GDM1 (cell line): ENCODE measurements around the gene CYB5B.
A peak's percentile ranks its signal among the peaks of the same experiment; 100 is the strongest.

ENCODE experiments used
- DNase-seq: peaks from one replicate; lab custom pipeline; 2025; lab: John Stamatoyannopoulos, UW

CYB5B gene, protein sequence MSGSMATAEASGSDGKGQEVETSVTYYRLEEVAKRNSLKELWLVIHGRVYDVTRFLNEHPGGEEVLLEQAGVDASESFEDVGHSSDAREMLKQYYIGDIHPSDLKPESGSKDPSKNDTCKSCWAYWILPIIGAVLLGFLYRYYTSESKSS

GRCh38 chr16:69424053-69424934 is at the start of gene CYB5B:
CYB5B (plus strand) TSS chr16:69424619; CDS start chr16:69424684, 65 bp downstream.
- peak; percentile 87 for DNase-seq

DNA sequence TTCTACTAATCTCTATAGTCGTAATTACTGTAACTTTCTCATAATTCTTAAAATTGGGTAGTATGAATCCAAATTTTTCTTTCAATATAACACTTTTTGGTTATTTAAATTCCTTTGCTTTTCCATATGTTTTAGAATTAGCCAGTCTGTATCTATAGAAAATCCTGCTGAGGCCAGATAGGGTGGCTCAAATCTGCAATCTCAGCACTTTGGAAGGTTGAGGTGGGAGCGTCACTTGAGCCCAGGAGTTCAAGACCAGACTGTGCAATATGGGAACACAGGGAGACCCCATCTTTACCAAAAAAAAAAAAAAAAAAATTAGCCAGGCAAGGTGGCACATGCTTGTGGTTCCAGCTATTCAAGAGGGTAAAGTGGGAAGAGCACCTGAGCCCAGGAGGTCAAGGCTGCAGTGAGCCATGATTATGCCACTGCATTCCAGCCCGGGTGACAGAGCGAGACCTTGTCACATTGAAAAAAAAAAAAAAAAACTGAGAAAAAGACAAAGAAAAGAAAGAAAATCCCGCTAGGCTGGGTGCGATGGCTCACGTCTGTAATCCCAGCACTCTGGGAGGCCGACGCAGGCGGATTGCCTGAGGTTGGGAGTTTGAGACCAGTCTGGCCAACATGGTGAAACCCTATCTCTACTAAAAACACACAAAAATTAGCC is 47.9 kb upstream of the CYB5B start:
- no peak for DNase-seq

DNA sequence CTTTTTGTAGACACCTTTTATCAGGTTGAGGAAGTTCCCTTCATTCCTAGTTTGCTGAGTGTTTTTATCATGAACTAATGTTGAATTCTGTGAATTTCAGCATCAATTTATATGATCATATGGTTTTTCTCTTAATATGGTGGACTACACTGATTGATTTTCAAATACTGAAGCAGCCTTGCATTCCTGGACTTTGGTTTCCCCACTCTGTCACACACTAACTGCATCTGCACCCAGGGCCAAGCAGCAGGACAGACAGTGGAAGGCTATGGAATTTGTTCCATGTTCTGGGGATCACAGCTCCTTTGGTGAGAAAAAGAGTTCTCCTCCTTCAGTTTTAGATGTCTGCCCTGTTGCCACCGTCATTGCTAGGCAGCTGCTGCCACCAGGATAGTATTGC is 46.4 kb upstream of the CYB5B start:
- DNase-seq, result no peak

DNA sequence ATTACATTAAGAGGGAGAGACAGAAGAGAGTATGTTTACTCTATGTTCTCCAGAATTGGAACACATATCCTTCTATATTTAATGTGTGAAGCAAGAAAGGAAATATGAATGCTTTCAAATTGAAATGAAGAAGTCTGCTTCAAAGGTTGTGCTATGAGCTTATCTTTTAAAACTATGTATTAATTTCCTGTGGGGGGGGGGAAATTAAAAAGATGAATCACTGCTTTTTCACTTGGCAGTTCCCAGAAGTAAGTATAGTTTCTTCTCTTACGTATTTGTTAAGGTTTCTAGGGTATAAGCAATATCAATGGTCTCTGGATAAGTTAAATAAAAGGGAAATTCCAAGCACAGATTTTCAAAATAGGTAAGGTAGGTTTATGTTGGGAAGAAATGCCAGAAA is 45.7 kb upstream of the CYB5B start:
- no peak for DNase-seq

- no peak for DNase-seq
Measured at GRCh38 chr16:69381231-69381630, 43.2 kb upstream of the CYB5B start.

- no peak for DNase-seq
Measured at GRCh38 chr16:69382421-69382820, 42.0 kb upstream of the CYB5B start.

GRCh38 chr16:69384974-69385373 is 39.4 kb upstream of the CYB5B start:
- DNase-seq, result no peak

GRCh38 chr16:69386596-69386995 is 37.8 kb upstream of the CYB5B start:
- DNase-seq, result no peak

DNA sequence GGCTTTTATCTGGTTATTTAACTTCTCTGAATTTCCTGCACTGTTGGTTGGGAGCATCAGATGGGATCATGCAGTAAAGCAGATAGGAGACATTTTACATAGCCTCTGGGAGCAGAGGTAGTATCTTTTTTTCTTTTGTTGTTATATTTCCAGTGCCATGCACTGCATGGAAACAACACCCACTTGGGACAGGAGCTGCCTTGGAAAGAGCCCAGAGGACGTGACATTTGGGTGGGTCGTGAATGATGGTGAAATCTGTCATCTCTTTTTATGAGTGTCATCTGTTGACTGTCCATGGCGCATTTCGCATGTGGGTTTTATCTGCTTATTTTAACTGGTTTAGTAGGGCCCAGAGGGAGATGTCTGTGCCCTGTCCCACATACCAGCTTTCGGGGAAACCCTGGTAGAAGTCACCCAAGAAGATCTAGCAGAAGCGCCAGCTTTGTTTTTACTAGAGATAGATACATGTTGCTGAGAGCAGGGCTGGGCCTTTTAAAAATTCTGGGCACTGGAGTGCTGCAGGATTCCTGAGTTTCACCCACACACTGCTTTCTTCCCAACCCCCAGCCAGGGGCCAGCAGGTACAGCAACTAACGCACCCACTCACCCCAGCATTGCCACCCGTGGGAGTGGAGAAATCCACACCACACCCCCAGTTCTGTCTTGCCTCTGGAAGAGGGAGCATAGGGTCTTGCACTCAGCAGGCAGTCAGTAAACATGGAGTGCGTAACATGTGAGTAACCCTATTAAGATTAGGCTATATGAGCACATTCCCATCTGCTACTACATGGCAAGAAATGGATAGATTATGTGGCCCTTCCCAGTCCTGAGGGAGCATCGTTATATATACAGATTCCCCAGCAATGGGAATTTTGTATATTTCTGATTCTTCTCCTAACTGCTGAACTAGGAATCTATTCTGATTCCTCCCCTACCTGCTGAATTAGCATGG is 30.2 kb upstream of the CYB5B start:
- no peak for DNase-seq

- no peak for DNase-seq
Measured at GRCh38 chr16:69395859-69396186, 28.6 kb upstream of the CYB5B start.

DNA sequence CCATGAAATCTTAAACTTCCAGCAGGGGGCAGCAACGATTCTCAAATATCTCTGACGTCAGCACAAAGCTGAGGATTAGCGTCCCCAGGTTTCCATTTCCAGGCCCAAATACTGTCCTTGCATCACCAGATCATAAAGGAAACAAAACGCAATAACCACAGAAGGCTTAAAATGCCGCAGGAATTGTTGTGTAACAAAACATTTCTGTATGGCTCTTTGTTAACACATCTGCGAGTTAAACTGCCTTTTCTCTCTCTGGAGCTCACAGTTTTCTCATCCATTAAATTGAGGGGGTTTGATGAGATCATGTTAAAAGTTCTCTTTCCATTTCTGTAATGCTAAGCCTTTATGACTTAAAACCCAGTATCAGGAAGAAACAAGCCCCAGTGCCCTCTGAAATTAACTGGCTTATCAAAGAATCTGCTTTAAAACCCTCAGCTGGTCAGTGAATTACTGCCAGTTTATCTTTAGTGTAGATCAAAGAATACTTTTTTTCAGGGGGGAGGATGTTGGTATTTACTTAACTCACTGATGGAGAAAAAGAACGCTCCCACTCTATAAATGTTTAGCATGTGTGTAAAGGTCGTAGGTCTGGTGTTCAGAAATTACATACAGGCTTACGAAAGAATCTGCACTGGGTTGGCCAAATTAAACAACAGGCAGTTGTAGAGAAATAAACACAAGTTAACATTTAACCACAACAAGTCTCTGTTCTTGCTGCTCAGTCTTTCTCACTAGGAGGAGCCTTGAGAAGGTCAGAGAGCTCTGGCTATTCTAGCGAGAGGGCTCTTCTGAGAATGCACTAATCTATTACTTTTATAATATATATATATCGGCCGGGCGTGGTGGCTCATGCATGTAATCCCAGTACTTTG is 28.0 kb upstream of the CYB5B start:
- DNase-seq, result peak; percentile 20

DNA sequence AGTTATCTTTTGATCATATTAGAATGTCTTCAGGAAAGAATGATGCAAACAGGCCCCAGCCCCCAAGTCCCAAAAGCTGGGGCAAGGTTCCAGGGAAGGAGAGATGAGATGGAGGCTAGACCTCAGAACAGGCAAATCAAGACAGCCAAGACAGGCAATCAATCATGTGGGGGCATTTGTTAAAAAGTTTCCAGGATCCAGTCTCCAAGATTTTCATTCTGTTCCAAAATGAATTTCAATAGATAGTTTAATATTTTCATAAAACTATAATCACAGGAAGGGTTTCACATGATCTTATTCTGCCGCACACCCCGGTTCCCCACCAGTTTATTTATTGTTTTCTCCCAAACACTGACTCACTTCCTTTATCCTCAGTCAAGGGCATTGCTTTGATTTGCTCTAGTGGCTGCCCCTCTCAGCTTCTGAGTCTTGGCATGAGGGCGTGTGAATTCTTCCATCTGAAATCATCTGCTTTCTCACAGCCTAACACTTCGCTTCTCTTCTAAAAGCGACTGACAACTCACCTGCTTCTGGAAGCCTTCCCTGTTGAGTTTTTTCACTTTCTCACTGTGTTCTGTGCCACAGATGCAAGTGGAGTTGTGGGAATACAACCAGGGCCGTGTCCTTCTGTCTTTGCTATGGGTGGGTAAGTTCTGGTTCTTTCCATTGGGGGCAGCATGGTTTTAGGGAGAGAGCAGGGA is 26.4 kb upstream of the CYB5B start:
- DNase-seq, result no peak

GRCh38 chr16:69399361-69399760 is 25.1 kb upstream of the CYB5B start:
- no peak for DNase-seq

DNA sequence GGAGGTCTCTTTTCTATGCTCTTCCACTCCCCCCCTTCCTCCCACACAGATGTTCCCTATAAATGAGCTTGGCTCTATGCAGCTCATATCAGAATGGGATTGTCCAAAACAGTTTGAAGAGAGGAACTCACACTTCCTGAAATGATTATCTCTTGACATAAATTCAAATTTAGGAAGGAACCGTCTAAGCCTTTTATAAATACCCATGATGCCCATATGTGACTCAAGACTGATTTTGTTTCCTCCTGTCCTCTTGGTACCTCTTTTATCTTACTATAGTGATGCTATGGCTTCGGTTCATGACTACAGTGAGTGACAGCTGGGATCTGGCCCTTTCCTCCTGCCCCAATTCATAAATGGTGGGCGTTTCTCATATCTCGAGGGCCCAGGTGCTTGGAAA is 22.0 kb upstream of the CYB5B start:
- peak; percentile 36 for DNase-seq

DNA sequence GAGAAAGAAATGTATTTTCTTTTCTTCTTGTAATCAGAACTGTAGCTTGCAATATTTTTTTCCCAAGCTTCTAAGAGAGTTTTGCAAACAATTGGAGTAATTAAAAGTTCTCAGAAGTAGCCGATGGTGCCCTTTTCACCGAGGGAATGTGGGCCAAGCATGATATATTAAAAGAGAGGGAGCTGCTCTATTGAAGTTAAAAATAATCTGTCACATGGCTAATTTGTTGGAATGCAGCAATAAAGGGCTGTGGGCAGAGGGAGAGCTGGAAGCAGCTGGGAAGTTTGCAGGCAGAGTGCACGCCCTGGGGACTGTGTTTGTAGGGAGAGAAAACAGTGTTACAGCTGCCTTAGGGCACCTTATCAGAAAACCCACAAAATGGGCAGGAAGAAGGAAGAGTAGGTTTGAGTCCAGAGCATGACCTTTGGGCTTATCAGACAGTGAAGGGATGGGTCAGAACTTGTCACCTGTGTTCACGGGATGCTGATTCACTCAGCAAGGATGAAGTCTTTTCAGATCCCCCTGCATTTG is 20.1 kb upstream of the CYB5B start:
- DNase-seq, result no peak

- DNase-seq, result no peak
Measured at GRCh38 chr16:69405326-69405725, 19.1 kb upstream of the CYB5B start.

GRCh38 chr16:69405757-69406156 is 18.7 kb upstream of the CYB5B start:
- DNase-seq, result no peak

DNA sequence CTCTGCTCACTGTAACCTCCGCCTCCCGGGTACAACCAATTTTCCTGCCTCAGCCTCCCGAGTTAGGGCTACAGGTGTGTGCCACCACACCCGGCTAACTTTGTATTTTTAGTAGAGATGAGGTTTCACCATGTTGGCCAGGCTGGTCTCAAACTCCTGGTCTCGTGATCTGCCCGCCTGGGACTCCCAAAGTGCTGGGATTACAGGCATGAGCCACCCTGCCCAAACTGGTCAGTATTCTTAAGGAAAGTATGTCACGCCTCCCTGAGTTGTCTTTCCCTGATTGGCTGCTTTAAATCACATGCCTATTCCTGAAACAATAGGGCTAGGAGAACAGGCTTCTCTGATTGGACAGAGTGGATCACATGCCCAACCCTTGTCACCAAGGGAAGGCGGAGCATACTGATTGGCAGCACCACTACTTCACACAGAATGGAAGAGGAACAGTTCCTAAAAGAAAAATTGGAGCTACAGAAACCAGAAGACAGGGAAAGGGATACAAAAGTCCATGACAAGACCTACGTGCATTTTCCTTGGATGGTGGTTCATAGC is 17.6 kb upstream of the CYB5B start:
- DNase-seq, result no peak

GRCh38 chr16:69407702-69408323 is 16.6 kb upstream of the CYB5B start:
- no peak for DNase-seq
